A549 (cell line): Measurements from ENCODE around the gene KDM5B. TPM values are rescaled to one million over a fixed set of nuclear protein-coding genes. Genes with fewer than 3 reads are reported as not detected.

Experiments used
- ATAC-seq, 2 experiments: fragments of 200-7000 bp in 1 of 2; fragments of >200 bp in 1 of 2; cut with Nextera tagmentation in 1 of 2; cut with Tn5 transposase in 1 of 2; 3 replicates each; pipeline versions ENCODE4 v1.8.0 to v1.9.1; 2018 to 2020; ENCODE audit warnings: mild to moderate bottlenecking in 1 of 2, moderate library complexity in 1 of 2
- CTCF ChIA-PET: fragments of 300-600 bp; sonication (Branson Sonifier 250); formaldehyde crosslinking; extraction: SDS; loops from one replicate; lab custom pipeline; 2021; ENCODE audit warnings: antibody characterized with exemption, inconsistent platforms; lab: Yijun Ruan, JAX
- POLR2A ChIA-PET: fragments of 350-600 bp; formaldehyde crosslinking; extraction: SDS; loops from one replicate; lab custom pipeline; 2021; ENCODE audit warnings: antibody characterized with exemption, inconsistent platforms; lab: Yijun Ruan, JAX
- DNase-seq, 2 experiments: peaks; one replicate each; pipeline versions ENCODE4 v3.0.0 to v3.0.0-alpha.2; 2011 to 2016; ENCODE audit warnings: low read depth in 1 of 2, low spot score in 1 of 2
- FAIRE-seq: peaks from 2 replicates; lab custom pipeline; 2011; peaks lifted over from hg19 to GRCh38; lab: Jason Lieb, UNC
- H3K27ac ChIP-seq, 2 experiments: fragments of >200 bp; sonication (Bioruptor Twin); formaldehyde crosslinking; 3 replicates each; pipeline ENCODE4 v1.5.1; 2016 to 2017
- H3K4me1 ChIP-seq: fragments of >200 bp; sonication (Bioruptor Twin); formaldehyde crosslinking; 3 replicates; pipeline ENCODE4 v1.6.1; 2016
- H3K4me2 ChIP-seq: fragments of >200 bp; sonication (Bioruptor Twin); formaldehyde crosslinking; 3 replicates; pipeline ENCODE4 v1.6.1; 2016
- H3K4me3 ChIP-seq: fragments of >200 bp; sonication (Bioruptor Twin); formaldehyde crosslinking; 3 replicates; pipeline ENCODE4 v1.5.1; 2016
- H3K9me3 ChIP-seq: fragments of >200 bp; sonication (Bioruptor Twin); formaldehyde crosslinking; 3 replicates; pipeline ENCODE4 v1.6.1; 2016
- ATOH8 ChIP-seq: fragments of 250-450 bp; sonication (Bioruptor Pico); IDR thresholded peaks from 2 replicates; pipeline ENCODE4 v1.5.0; 2020; ENCODE audit warnings: low read depth, mild to moderate bottlenecking, moderate library complexity
- CBX2 ChIP-seq: fragments of 200-600 bp; sonication (generic); IDR thresholded peaks from 2 replicates; pipeline ENCODE4 v1.6.1; 2016; ENCODE audit warnings: low read depth, mild to moderate bottlenecking, borderline replicate concordance
- CEBPB ChIP-seq, 2 experiments: fragments of >200 bp in 1 of 2; sonication (Bioruptor Twin) in 1 of 2; formaldehyde crosslinking in 1 of 2; IDR thresholded peaks; 2 replicates each; pipeline ENCODE4 v1.6.1; 2012 to 2016
- CHD2 ChIP-seq: fragments of 150-350 bp; IDR thresholded peaks from 2 replicates; pipeline ENCODE4 v1.6.1; 2014; ENCODE audit warnings: low read length; ENCODE audit not compliant: partially characterized antibody
- CHD4 ChIP-seq: fragments of 200-600 bp; sonication (generic); IDR thresholded peaks from 2 replicates; pipeline ENCODE4 v1.6.1; 2016; ENCODE audit warnings: antibody characterized with exemption, mild to moderate bottlenecking, borderline replicate concordance
- EHF ChIP-seq: fragments of 250-450 bp; sonication (Bioruptor Pico); IDR thresholded peaks from 2 replicates; pipeline ENCODE4 v1.5.0; 2020; ENCODE audit warnings: mild to moderate bottlenecking
- ESRRA ChIP-seq: fragments of 150-350 bp; IDR thresholded peaks from 2 replicates; pipeline ENCODE4 v1.6.1; 2014; ENCODE audit warnings: mild to moderate bottlenecking, low read length, borderline replicate concordance
- GATA3 ChIP-seq: IDR thresholded peaks from 2 replicates; pipeline ENCODE4 v1.6.1; 2012; ENCODE audit warnings: borderline replicate concordance
- HES2 ChIP-seq: fragments of >200 bp; sonication (Bioruptor Twin); formaldehyde crosslinking; IDR thresholded peaks from 2 replicates; pipeline ENCODE4 v1.6.1; 2016
- HOXA7 ChIP-seq: fragments of 250-450 bp; sonication (Bioruptor Pico); IDR thresholded peaks from 2 replicates; pipeline ENCODE4 v1.5.0; 2020; ENCODE audit warnings: mild to moderate bottlenecking, moderate library complexity
- JUN ChIP-seq, 2 experiments: fragments of >200 bp; sonication (Bioruptor Twin); formaldehyde crosslinking; IDR thresholded peaks; 2 replicates in 1 of 2; 3 replicates in 1 of 2; pipeline ENCODE4 v1.6.1; 2016 to 2017
- MAFK ChIP-seq: fragments of 450-650 bp; IDR thresholded peaks from 2 replicates; pipeline ENCODE4 v1.6.1; 2014; ENCODE audit not compliant: partially characterized antibody
- MYC ChIP-seq: IDR thresholded peaks from 2 replicates; pipeline ENCODE4 v1.6.1; 2012; ENCODE audit warnings: mild to moderate bottlenecking, inconsistent platforms, low read length, improper control_type of control experiment, borderline replicate concordance
- NPAS2 ChIP-seq: fragments of 250-450 bp; sonication (Bioruptor Pico); IDR thresholded peaks from 2 replicates; pipeline ENCODE4 v1.8.0; 2022; ENCODE audit warnings: mild to moderate bottlenecking, moderate library complexity, borderline replicate concordance
- NR3C1 ChIP-seq: fragments of >200 bp; sonication (Bioruptor Twin); formaldehyde crosslinking; IDR thresholded peaks from 3 replicates; pipeline ENCODE4 v1.6.1; 2017
- PBX3 ChIP-seq: IDR thresholded peaks from 2 replicates; pipeline ENCODE4 v1.6.1; 2012
- PHF8 ChIP-seq: fragments of 200-600 bp; sonication (generic); IDR thresholded peaks from 2 replicates; pipeline ENCODE4 v1.6.1; 2016; ENCODE audit warnings: low read depth, mild to moderate bottlenecking, antibody characterized with exemption, moderate library complexity, borderline replicate concordance
- POLR2A ChIP-seq: IDR thresholded peaks from 2 replicates; pipeline ENCODE4 v1.6.1; 2012; ENCODE audit warnings: mild to moderate bottlenecking, low read length
- RAD21 ChIP-seq, 2 experiments: fragments of >200 bp in 1 of 2; sonication (Bioruptor Twin) in 1 of 2; formaldehyde crosslinking in 1 of 2; IDR thresholded peaks in 1 of 2; conservative IDR thresholded peaks in 1 of 2; 2 replicates in 1 of 2; 3 replicates in 1 of 2; pipeline ENCODE4 v1.6.1; 2012 to 2018; ENCODE audit warnings: inconsistent platforms in 1 of 2
- RARB ChIP-seq: fragments of 250-450 bp; sonication (Bioruptor Pico); IDR thresholded peaks from 2 replicates; pipeline ENCODE4 v1.8.0; 2021; ENCODE audit warnings: mild to moderate bottlenecking, moderate library complexity
- RNF2 ChIP-seq: fragments of 200-600 bp; sonication (generic); IDR thresholded peaks from 2 replicates; pipeline ENCODE4 v1.6.1; 2016; ENCODE audit warnings: low read depth, mild to moderate bottlenecking, antibody characterized with exemption, moderate library complexity, borderline replicate concordance
- ZFP36 ChIP-seq: fragments of 450-650 bp; IDR thresholded peaks from 2 replicates; pipeline ENCODE4 v1.6.1; 2014; ENCODE audit warnings: borderline replicate concordance; ENCODE audit not compliant: partially characterized antibody
- WGBS: methylation state at CpG from one replicate; pipeline ENCODE4 v1.1.6; 2017; ENCODE audit errors: missing lambda C conversion rate; 5-methylcytosine and 5-hydroxymethylcytosine counted together
- polyA plus RNA-seq, 4 experiments: library from polyadenylated mRNA; depleted of rRNA in 3 of 4; stranded (reverse); fragments of >200 nt; fragmentation: RNase III in 1 of 4; extraction: RNeasy Plus Mini Kit Qiagen cat#74134 plus additional on column Dnase treatment in 1 of 4; gene quantifications; 2 replicates in 3 of 4; 3 replicates in 1 of 4; pipeline ENCODE4 v1.2.3, GENCODE V29; 2011 to 2017
- TF ChIP-seq, protein P1 (sequence below): IDR thresholded peaks from 2 replicates; pipeline ENCODE4 v1.6.1; 2012; ENCODE audit warnings: low read depth, borderline replicate concordance
- TF ChIP-seq, protein P2 (sequence below): fragments of 150-350 bp; IDR thresholded peaks from 2 replicates; pipeline ENCODE4 v1.6.1; 2014; ENCODE audit warnings: low read depth, mild to moderate bottlenecking, low read length
- TF ChIP-seq, protein P3 (sequence below): fragments of >200 bp; sonication (Bioruptor Twin); formaldehyde crosslinking; IDR thresholded peaks from 3 replicates; pipeline ENCODE4 v1.6.1; 2016
- TF ChIP-seq, protein P4 (sequence below): IDR thresholded peaks from 2 replicates; pipeline ENCODE4 v1.6.1; 2012

KDM5B gene
- polyA plus RNA-seq, 2 of the 4 experiments (the other 2 are of a cell fraction) = 15.8 to 44.3 TPM

- TF ChIP-seq, protein P1, sequence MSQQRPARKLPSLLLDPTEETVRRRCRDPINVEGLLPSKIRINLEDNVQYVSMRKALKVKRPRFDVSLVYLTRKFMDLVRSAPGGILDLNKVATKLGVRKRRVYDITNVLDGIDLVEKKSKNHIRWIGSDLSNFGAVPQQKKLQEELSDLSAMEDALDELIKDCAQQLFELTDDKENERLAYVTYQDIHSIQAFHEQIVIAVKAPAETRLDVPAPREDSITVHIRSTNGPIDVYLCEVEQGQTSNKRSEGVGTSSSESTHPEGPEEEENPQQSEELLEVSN = 0 out of 2 replicates have a peak, but pooled peaks have one; percentile 48
- TF ChIP-seq ESRRA = no peak
- TF ChIP-seq, protein P2, sequence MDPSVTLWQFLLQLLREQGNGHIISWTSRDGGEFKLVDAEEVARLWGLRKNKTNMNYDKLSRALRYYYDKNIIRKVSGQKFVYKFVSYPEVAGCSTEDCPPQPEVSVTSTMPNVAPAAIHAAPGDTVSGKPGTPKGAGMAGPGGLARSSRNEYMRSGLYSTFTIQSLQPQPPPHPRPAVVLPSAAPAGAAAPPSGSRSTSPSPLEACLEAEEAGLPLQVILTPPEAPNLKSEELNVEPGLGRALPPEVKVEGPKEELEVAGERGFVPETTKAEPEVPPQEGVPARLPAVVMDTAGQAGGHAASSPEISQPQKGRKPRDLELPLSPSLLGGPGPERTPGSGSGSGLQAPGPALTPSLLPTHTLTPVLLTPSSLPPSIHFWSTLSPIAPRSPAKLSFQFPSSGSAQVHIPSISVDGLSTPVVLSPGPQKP = no peak
Observed at GRCh38 chr1:202811296-202812175, 3.3 kb upstream of the KDM5B start (continued).

GRCh38 chr1:202810615-202811295 is 2.5 kb upstream of the KDM5B start, which contains the start of gene PCAT6:
TSS of gene PCAT6 (plus strand) at chr1:202810954.
- FAIRE-seq (no peak), DNase-seq (peak; percentile 95 to 96), ATAC-seq (peak; percentile 79 to 89)
- Histone ChIP-seq H3K4me2 (peak within 1 kb of the TSS; percentile 94), H3K4me3 (peak within 1 kb of the TSS; percentile 69), H3K4me1 (peaks cover 28% of the 10 kb centered on the region), H3K9me3 (no peaks in the 10 kb centered on the region), H3K27ac (peak within 1 kb of the TSS; percentile 81 to 82)
- 2% methylated on average over 29 of the region's 53 CpGs for WGBS
- CTCF ChIA-PET = interaction anchor here (1.1 to 1.9 kb wide), 4 partner anchors 9 to 86 kb away, joined by 3 to 4 read pairs (median 4); no protein-coding TSS in a partner anchor
- POLR2A ChIA-PET = interaction anchor here (0.5 to 1.3 kb wide), 7 partner anchors 19 to 196 kb away, joined by 3 to 7 read pairs (median 3); partner anchors contain the start of genes RABIF and TMEM183A
- peak; percentile 81 for TF ChIP-seq PHF8
- TF ChIP-seq POLR2A = peak; percentile 75
- TF ChIP-seq CEBPB (IDR thresholded peaks at IDR 0.05) = 0 out of 4 replicates have a peak, but pooled peaks of 1 of the 2 experiments have one; percentile 4
- TF ChIP-seq, protein P2 = no peak
- TF ChIP-seq HES2 = no peak
- TF ChIP-seq CBX2 = no peak
- TF ChIP-seq NR3C1 = no peak
- TF ChIP-seq MYC = peak; percentile 39; the same call in 1 of the 2 replicates
- no peak for TF ChIP-seq CHD4
- TF ChIP-seq RARB (CRISPR knock-in tag) = no peak
- TF ChIP-seq EHF (CRISPR knock-in tag) = no peak
- TF ChIP-seq NPAS2 (CRISPR knock-in tag) = no peak
- TF ChIP-seq JUN (IDR thresholded peaks at IDR 0.05) = peak; percentile 72 to 81; a peak in 4 of 5 replicates
- no peak for TF ChIP-seq ZFP36
- peak; percentile 77 for TF ChIP-seq CHD2
- no peak for TF ChIP-seq ATOH8 (CRISPR knock-in tag)
- no peak for TF ChIP-seq RAD21 (conservative IDR thresholded peaks at IDR 0.05 in 1 of 2, IDR thresholded peaks at IDR 0.05 in 1 of 2)
- TF ChIP-seq, protein P3, sequence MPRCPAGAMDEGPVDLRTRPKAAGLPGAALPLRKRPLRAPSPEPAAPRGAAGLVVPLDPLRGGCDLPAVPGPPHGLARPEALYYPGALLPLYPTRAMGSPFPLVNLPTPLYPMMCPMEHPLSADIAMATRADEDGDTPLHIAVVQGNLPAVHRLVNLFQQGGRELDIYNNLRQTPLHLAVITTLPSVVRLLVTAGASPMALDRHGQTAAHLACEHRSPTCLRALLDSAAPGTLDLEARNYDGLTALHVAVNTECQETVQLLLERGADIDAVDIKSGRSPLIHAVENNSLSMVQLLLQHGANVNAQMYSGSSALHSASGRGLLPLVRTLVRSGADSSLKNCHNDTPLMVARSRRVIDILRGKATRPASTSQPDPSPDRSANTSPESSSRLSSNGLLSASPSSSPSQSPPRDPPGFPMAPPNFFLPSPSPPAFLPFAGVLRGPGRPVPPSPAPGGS = peak; percentile 89
- peak; percentile 72; the same call in 1 of the 2 replicates for TF ChIP-seq GATA3
- no peak for TF ChIP-seq RNF2
- peak; percentile 99 for TF ChIP-seq PBX3
- TF ChIP-seq, protein P4, sequence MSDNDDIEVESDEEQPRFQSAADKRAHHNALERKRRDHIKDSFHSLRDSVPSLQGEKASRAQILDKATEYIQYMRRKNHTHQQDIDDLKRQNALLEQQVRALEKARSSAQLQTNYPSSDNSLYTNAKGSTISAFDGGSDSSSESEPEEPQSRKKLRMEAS = peak; percentile 96
- no peak for TF ChIP-seq HOXA7 (CRISPR knock-in tag)
- no peak for TF ChIP-seq MAFK
